Lung (tissue), 12 donors: Measurements from ENCODE around the gene SVIL. TPM values are rescaled to one million over a fixed set of nuclear protein-coding genes. Genes with fewer than 3 reads are reported as not detected.
"Not testable (repeated sequence)": the region's sequence is repeated elsewhere in the genome, so short reads cannot be mapped to it uniquely, and the experiment has no call there.

Experiments used
- ATAC-seq: fragments of 200-7000 bp; cut with Tn5 transposase; one replicate; pipeline ENCODE4 v1.9.1; 2020; ENCODE audit warnings: moderate number of reproducible peaks; ENCODE audit not compliant: insufficient read depth, low FRiP score
- DNase-seq, 3 donors: peaks; one replicate each; pipeline ENCODE4 v3.0.0-alpha.2; 2013 to 2017
- H3K27ac ChIP-seq, 2 donors: one replicate each; pipeline ENCODE4 v1.5.1; 2013; ENCODE audit warnings: mild to moderate bottlenecking in 2 of 2, moderate library complexity in 2 of 2, control low read depth in 1 of 2, inconsistent platforms in 1 of 2, low read depth in 1 of 2, low read length in 1 of 2
- H3K27me3 ChIP-seq, 3 donors: one replicate each; pipeline ENCODE4 v1.5.1; 2013; ENCODE audit warnings: low read length in 2 of 3; ENCODE audit not compliant: control insufficient read depth in 3 of 3, insufficient read depth in 3 of 3
- H3K36me3 ChIP-seq, 4 donors: one replicate each; pipeline ENCODE4 v1.5.1; 2013; ENCODE audit warnings: low read length in 4 of 4, mild to moderate bottlenecking in 1 of 4, moderate library complexity in 1 of 4; ENCODE audit not compliant: control insufficient read depth in 4 of 4, insufficient read depth in 4 of 4
- H3K4me1 ChIP-seq, 5 donors: one replicate each; pipeline ENCODE4 v1.5.1; 2013; ENCODE audit warnings: low read length in 5 of 5, mild to moderate bottlenecking in 2 of 5, moderate library complexity in 1 of 5; ENCODE audit not compliant: control insufficient read depth in 5 of 5, insufficient read depth in 5 of 5
- H3K4me3 ChIP-seq: one replicate; pipeline ENCODE4 v1.5.1; 2013; ENCODE audit warnings: mild to moderate bottlenecking, control low read depth, moderate library complexity
- H3K9ac ChIP-seq, 2 donors: one replicate each; pipeline ENCODE4 v1.5.1; 2013; ENCODE audit warnings: low read length in 2 of 2, control low read depth in 1 of 2; ENCODE audit not compliant: insufficient read depth in 1 of 2
- H3K9me3 ChIP-seq, 4 donors: one replicate each; pipeline ENCODE4 v1.5.1; 2013; ENCODE audit warnings: low read length in 3 of 4, mild to moderate bottlenecking in 1 of 4, moderate library complexity in 1 of 4; ENCODE audit not compliant: control insufficient read depth in 4 of 4, insufficient read depth in 3 of 4
- WGBS, 2 donors: extraction: QIAGEN DNeasy Blood & Tissue Kit; methylation state at CpG; one replicate each; pipeline ENCODE4 v1.1.7; 2013; 5-methylcytosine and 5-hydroxymethylcytosine counted together
- polyA plus RNA-seq, 2 donors: library from polyadenylated mRNA; stranded (reverse); fragments of 200-250 nt; gene quantifications; one replicate each; pipeline ENCODE4 v1.2.1, GENCODE V29; 2013
- total RNA-seq, 2 donors: library from RNA; depleted of rRNA in 1 of 2; stranded (reverse); fragments of >200 nt in 1 of 2; gene quantifications; one replicate each; pipeline ENCODE4 v1.2.1, GENCODE V29; 2014 to 2021
- TF ChIP-seq, protein P1 (sequence below): IDR thresholded peaks from 2 replicates; pipeline ENCODE4 v1.5.1; 2012; ENCODE audit warnings: mild to moderate bottlenecking; ENCODE audit errors: control extremely low read depth, extremely low read depth
- donor health status: control.
- donor health status: control.
- donor health status: Bipolar disorder and iron deficiency.
- donor health status: healthy.
- donor health status: DM: yes; HTN: yes; CAD: no.

The SVIL gene
- total and polyA plus RNA-seq, 4 donors = 13.6 to 117 (median 44.0) TPM

DNA sequence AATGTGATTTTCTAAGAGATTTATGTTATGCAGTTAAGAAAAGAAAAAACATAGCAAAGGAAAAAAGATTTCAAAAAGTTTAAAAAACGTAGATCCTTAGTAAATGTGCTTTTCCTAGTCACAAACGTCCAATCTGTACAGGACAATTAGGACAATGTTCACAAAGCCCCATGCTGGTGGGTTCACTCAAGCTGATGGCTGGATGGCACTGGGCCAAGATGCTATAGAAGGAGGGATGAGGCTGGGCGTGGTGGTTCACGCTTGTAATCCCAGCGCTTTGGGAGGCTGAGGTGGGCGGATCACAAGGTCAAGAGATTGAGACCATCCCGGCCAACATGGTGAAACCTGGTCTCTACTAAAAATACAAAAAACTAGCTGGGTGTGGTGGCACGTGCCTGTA is 22.1 kb downstream of the SVIL start:
- TF ChIP-seq, protein P1, sequence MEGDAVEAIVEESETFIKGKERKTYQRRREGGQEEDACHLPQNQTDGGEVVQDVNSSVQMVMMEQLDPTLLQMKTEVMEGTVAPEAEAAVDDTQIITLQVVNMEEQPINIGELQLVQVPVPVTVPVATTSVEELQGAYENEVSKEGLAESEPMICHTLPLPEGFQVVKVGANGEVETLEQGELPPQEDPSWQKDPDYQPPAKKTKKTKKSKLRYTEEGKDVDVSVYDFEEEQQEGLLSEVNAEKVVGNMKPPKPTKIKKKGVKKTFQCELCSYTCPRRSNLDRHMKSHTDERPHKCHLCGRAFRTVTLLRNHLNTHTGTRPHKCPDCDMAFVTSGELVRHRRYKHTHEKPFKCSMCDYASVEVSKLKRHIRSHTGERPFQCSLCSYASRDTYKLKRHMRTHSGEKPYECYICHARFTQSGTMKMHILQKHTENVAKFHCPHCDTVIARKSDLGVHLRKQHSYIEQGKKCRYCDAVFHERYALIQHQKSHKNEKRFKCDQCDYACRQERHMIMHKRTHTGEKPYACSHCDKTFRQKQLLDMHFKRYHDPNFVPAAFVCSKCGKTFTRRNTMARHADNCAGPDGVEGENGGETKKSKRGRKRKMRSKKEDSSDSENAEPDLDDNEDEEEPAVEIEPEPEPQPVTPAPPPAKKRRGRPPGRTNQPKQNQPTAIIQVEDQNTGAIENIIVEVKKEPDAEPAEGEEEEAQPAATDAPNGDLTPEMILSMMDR = no peak
- WGBS, 2 donors = 92 to 94% methylated on average over 8 of the region's 8 CpGs
- DNase-seq (no peak), ATAC-seq (no peak)
- H3K4me1 ChIP-seq = peaks cover 0 to 16% (median 2%) of the 10 kb centered on the region in 5 donors
- peaks cover 0 to 2% (median 0%) of the 10 kb centered on the region in 4 donors for H3K9me3 ChIP-seq
- H3K9ac ChIP-seq = no peak overlapping the region
- peaks cover 0 to 4% (median under 1%) of the 10 kb centered on the region in 4 donors for H3K36me3 ChIP-seq
- no peak overlapping the region for H3K4me3 ChIP-seq
- no peaks in the 10 kb centered on the region for H3K27me3 ChIP-seq
- peak overlapping the region in 1 of 2 donors; percentile 34 for H3K27ac ChIP-seq

DNA sequence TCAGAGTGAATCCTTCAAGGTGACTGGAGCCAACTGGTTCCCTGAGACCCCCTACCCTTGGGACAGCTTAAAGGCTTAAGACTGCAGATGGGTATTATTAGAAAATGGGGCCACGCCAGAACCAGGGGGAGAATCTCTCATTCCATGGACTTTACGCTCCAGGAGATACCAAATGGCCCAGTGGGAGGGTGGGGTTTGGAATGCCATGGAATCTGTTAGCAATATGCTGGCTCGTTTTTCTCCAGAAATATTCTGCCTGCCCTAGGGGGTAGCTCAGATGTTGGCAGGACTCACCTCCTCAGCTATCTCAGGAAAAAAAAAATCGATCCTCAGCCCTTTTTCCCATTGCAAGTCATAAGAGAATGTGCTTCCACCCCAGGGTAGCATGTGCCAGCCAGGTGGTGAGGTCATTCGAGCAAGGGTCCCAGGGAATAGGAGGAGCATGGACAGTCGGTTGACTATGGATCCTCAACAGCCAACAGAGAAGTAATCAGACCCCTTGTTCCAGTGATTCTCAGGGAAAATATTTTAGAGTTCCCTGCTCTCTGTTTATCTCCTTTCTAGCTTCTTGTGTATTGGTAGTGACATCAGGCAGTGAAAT is 22.9 kb downstream of the SVIL start:
- 90 to 95% methylated on average over 6 of the region's 6 CpGs for WGBS, 2 donors
- H3K27ac ChIP-seq = peak overlapping the region in 1 of 2 donors; percentile 83
- ATAC-seq (no peak), DNase-seq (no peak)
- no peaks in the 10 kb centered on the region for H3K27me3 ChIP-seq
- H3K4me3 ChIP-seq = no peak overlapping the region
- peaks cover 0 to 4% (median under 1%) of the 10 kb centered on the region in 4 donors for H3K36me3 ChIP-seq
- no peak overlapping the region for H3K9ac ChIP-seq
- TF ChIP-seq, protein P1 = no peak
- H3K9me3 ChIP-seq = peaks cover 0 to 2% (median 0%) of the 10 kb centered on the region in 4 donors
- peaks cover 0 to 17% (median 0%) of the 10 kb centered on the region in 5 donors for H3K4me1 ChIP-seq

DNA sequence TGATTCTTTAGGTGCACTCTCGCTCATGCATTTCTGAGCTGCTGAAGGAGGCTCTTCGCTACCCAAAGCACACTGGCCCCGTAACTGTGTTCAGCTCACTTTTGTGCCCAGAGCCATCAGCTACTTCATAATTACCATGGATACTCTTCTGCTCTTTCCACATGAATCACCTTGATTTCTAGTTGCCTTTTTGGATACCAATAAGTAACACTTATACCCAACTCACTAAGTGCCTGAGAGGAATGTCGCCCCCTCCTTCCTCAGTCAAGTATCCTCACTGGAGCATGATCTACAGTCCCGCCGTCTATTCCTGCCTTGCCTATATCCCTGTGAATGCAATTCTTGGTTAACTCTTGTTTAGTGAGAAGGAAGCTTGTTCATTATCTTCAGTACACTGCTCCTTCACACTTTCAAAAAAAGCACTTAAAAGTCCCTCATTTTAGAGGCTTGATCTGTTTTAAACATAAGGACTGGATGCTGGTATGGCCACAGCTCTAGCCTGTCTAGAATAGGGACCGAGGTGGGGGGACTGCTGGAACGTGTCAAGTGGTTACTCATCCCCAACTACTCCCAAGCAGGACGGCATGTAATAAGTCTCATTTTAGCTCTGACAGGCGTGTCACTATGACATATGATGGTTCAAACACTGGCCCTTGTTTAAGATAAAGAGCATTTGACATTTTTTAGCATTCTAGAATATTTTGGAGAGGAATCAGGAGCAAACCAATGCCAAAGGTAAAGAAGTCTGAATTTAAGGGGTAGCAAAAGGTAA is 23.7 kb downstream of the SVIL start:
- H3K36me3 ChIP-seq = peaks cover 0 to 4% (median under 1%) of the 10 kb centered on the region in 4 donors
- H3K9me3 ChIP-seq = peaks cover 0 to 2% (median 0%) of the 10 kb centered on the region in 4 donors
- 89 to 93% methylated on average over 10 of the region's 10 CpGs for WGBS, 2 donors
- peaks cover 0 to 17% (median 0%) of the 10 kb centered on the region in 5 donors for H3K4me1 ChIP-seq
- H3K9ac ChIP-seq = no peak overlapping the region
- TF ChIP-seq, protein P1 = no peak
- DNase-seq (no peak), ATAC-seq (no peak)
- peak overlapping the region in 1 of 2 donors; percentile 83 for H3K27ac ChIP-seq
- no peak overlapping the region for H3K4me3 ChIP-seq
- no peaks in the 10 kb centered on the region for H3K27me3 ChIP-seq

DNA sequence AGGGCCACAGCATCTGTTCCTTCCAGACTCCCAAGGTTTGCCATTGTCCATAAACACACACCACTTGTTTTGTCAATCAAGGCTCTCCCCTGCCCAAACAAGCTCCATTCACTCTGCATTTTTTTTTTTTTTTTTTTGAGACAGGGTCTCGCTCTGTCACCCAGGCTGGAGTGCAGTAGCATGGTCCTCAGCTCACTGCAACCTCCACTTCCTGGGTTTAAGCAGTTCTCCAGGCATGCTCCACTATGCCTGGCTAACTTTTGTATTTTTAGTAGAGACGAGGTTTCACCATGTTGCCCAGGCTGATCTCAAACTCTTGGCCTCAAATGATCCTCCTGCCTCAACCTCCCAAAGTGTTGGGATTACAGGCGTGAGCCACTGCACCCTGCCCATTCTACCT is 24.4 kb downstream of the SVIL start:
- not testable (repeated sequence) for ATAC-seq, H3K9ac ChIP-seq, DNase-seq, H3K4me3 ChIP-seq, H3K9me3 ChIP-seq, H3K36me3 ChIP-seq, H3K27me3 ChIP-seq
- H3K4me1 ChIP-seq = peaks cover 0 to 16% (median 0%) of the 10 kb centered on the region in 5 donors
- peak overlapping the region in 1 of 2 donors; percentile 65 for H3K27ac ChIP-seq
- WGBS, 2 donors = 98 to 100% methylated on average over 3 of the region's 3 CpGs
